GM23338 (cell line): Measurements from ENCODE around the gene CELSR1. TPM values are rescaled to one million over a fixed set of nuclear protein-coding genes. Genes with fewer than 3 reads are reported as not detected.

Source experiments
- ATAC-seq: fragments of 200-7000 bp; cut with Tn5 transposase; 3 replicates; pipeline ENCODE4 v1.9.1; 2020
- DNase-seq: peaks from one replicate; pipeline ENCODE4 v3.0.0-alpha.2; 2015; ENCODE audit warnings: low spot score
- H2AFZ ChIP-seq: fragments of 200-600 bp; sonication (generic); 2 replicates; pipeline ENCODE4 v1.8.0; 2016; ENCODE audit warnings: antibody characterized with exemption, mild to moderate bottlenecking, moderate library complexity
- H3F3A ChIP-seq: fragments of 200-600 bp; sonication (generic); replicated peaks from 2 replicates; pipeline ENCODE4 v1.8.0; 2017; ENCODE audit warnings: antibody characterized with exemption, mixed run types, low read depth
- H3K27ac ChIP-seq: fragments of 200-600 bp; sonication (generic); 2 replicates; pipeline ENCODE4 v1.6.1; 2016; ENCODE audit warnings: low read depth
- H3K27me3 ChIP-seq: fragments of 200-600 bp; sonication (generic); 2 replicates; pipeline ENCODE4 v1.8.0; 2016; ENCODE audit warnings: mild to moderate bottlenecking, mixed run types, moderate library complexity; ENCODE audit not compliant: insufficient read depth
- H3K36me3 ChIP-seq: fragments of 200-600 bp; sonication (generic); 2 replicates; pipeline ENCODE4 v1.8.0; 2016; ENCODE audit warnings: mild to moderate bottlenecking; ENCODE audit not compliant: insufficient read depth
- H3K4me1 ChIP-seq: fragments of 200-600 bp; sonication (generic); 2 replicates; pipeline ENCODE4 v1.8.0; 2016; ENCODE audit warnings: mild to moderate bottlenecking, moderate library complexity; ENCODE audit not compliant: insufficient read depth
- H3K4me2 ChIP-seq: fragments of 200-600 bp; sonication (generic); 2 replicates; pipeline ENCODE4 v1.7.1; 2017; ENCODE audit warnings: mixed run types
- H3K4me3 ChIP-seq: fragments of 200-600 bp; sonication (generic); 2 replicates; pipeline ENCODE4 v1.6.1; 2016; ENCODE audit warnings: mixed run types
- H3K79me2 ChIP-seq: fragments of 200-600 bp; sonication (generic); replicated peaks from 2 replicates; pipeline ENCODE4 v1.8.0; 2017; ENCODE audit warnings: mild to moderate bottlenecking; ENCODE audit not compliant: insufficient read depth
- H3K9me2 ChIP-seq: fragments of 200-600 bp; sonication (generic); 2 replicates; pipeline ENCODE4 v1.8.0; 2017; ENCODE audit not compliant: insufficient read depth
- H4K20me1 ChIP-seq: fragments of 200-600 bp; sonication (generic); replicated peaks from 2 replicates; pipeline ENCODE4 v1.8.0; 2017; ENCODE audit warnings: mild to moderate bottlenecking; ENCODE audit not compliant: insufficient read depth
- H3K27ac Mint-ChIP-seq: 2 replicates; pipeline ENCODE4 v1.8.0; 2020; ENCODE audit warnings: inconsistent platforms, mild to moderate bottlenecking, moderate library complexity, mixed read lengths
- H3K27me3 Mint-ChIP-seq: 3 replicates; pipeline ENCODE4 v1.8.0; 2022; ENCODE audit warnings: low read depth, mild to moderate bottlenecking, moderate library complexity, mixed read lengths, inconsistent platforms; ENCODE audit not compliant: insufficient read depth, poor library complexity
- H3K36me3 Mint-ChIP-seq: 3 replicates; pipeline ENCODE4 v1.8.0; 2021; ENCODE audit warnings: low read depth, mild to moderate bottlenecking, inconsistent platforms, moderate library complexity, mixed read lengths
- H3K4me1 Mint-ChIP-seq: 3 replicates; pipeline ENCODE4 v1.8.0; 2020; ENCODE audit warnings: mild to moderate bottlenecking, inconsistent platforms, mixed read lengths
- H3K4me3 Mint-ChIP-seq: 3 replicates; pipeline ENCODE4 v1.8.0; 2021; ENCODE audit warnings: moderate library complexity, mild to moderate bottlenecking, inconsistent platforms, mixed read lengths
- H3K9me3 Mint-ChIP-seq: 3 replicates; pipeline ENCODE4 v1.8.0; 2020; ENCODE audit warnings: moderate library complexity, mild to moderate bottlenecking, inconsistent platforms, mixed read lengths
- CREB1 ChIP-seq: fragments of 250-450 bp; sonication (Bioruptor Pico); IDR thresholded peaks from 2 replicates; pipeline ENCODE4 v1.5.0; 2020; ENCODE audit warnings: low read depth, mild to moderate bottlenecking, moderate library complexity
- ETS1 ChIP-seq: IDR thresholded peaks from 2 replicates; pipeline ENCODE4 v1.6.1; 2016; ENCODE audit warnings: antibody characterized with exemption
- EZH2phosphoT487 ChIP-seq: fragments of 200-600 bp; sonication (generic); IDR thresholded peaks from one replicate; pipeline ENCODE4 v1.8.1; 2018; ENCODE audit warnings: antibody characterized with exemption; ENCODE audit not compliant: unreplicated experiment
- NANOG ChIP-seq: IDR thresholded peaks from 2 replicates; pipeline ENCODE4 v1.6.1; 2016; ENCODE audit warnings: antibody characterized with exemption, borderline replicate concordance
- POLR2AphosphoS5 ChIP-seq: IDR thresholded peaks from 2 replicates; pipeline ENCODE4 v1.6.1; 2016; ENCODE audit warnings: antibody characterized with exemption, low read depth
- STAT1 ChIP-seq: IDR thresholded peaks from one replicate; pipeline ENCODE4 v1.6.1; 2016; ENCODE audit warnings: antibody characterized with exemption; ENCODE audit not compliant: unreplicated experiment
- ZNF114 ChIP-seq: fragments of 250-450 bp; sonication (Bioruptor Pico); IDR thresholded peaks from 2 replicates; pipeline ENCODE4 v1.5.0; 2020; ENCODE audit warnings: mild to moderate bottlenecking, moderate library complexity
- ZNF331 ChIP-seq: fragments of 250-450 bp; sonication (Bioruptor Pico); IDR thresholded peaks from 2 replicates; pipeline ENCODE4 v1.5.0; 2020; ENCODE audit warnings: low read depth, mild to moderate bottlenecking, moderate library complexity
- ZNF462 ChIP-seq: fragments of 250-450 bp; sonication (Bioruptor Pico); IDR thresholded peaks from 2 replicates; pipeline ENCODE4 v1.5.0; 2020; ENCODE audit warnings: mild to moderate bottlenecking, moderate library complexity
- polyA plus RNA-seq: library from polyadenylated mRNA; unstranded; fragments of >200 nt; fragmentation: Nextera tagmentation; extraction: Ambion mirVana; gene quantifications from 2 replicates; pipeline ENCODE4 v1.2.1, GENCODE V29; 2016
- total RNA-seq: library from RNA; depleted of rRNA; stranded (reverse); fragments of >200 nt; shearing (Covaris generic); gene quantifications from 2 replicates; pipeline ENCODE4 v1.2.3, GENCODE V29; 2014
- TF ChIP-seq, protein P1 (sequence below): IDR thresholded peaks from one replicate; pipeline ENCODE4 v1.6.1; 2018; ENCODE audit warnings: antibody characterized with exemption; ENCODE audit not compliant: unreplicated experiment

CELSR1 gene
- total and polyA plus RNA-seq, 2 experiments from 2014 or later = 4.8 to 20.4 TPM

DNA sequence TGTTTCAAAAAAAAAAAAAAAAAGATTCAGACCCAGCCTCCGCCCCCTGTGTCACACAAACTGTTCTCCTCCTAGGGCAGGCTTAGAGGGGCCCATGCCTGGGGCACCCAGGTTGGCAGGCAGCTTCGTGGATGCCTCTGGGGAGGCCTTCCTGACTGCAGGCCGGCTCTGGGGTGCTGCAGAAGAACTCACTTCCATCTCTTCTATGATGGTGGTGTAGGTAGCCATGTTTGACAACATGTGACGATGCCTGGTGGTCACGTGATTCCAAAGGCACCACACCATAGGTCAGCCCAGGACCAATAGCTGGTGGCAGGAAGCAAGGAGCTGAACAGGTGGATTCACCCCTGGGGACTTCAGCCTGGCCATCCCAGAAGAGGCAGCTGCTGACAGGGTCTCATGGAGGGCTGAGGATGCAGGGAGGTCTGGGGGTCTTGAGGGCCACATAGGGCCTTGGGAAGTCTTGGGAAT lies 24.1 kb upstream of the CELSR1 start (continued):
- TF ChIP-seq ETS1 (no peak), CREB1 (no peak), NANOG (no peak), EZH2phosphoT487 (no peak), ZNF462 (no peak)

- Mint-ChIP-seq H3K4me3 (peak overlapping the region; percentile 73; the same call in 2 of the 3 replicates), H3K27ac (no peak overlapping the region), H3K36me3 (peaks cover 3% of the 10 kb centered on the region; the same call in 1 of the 3 replicates), H3K4me1 (peaks cover 9% of the 10 kb centered on the region), H3K9me3 (peaks cover 9% of the 10 kb centered on the region), H3K27me3 (peaks cover 9% of the 10 kb centered on the region)
- ATAC-seq = no peak
- no peaks in the 10 kb centered on the region for H3K36me3 ChIP-seq
- H3K4me3 ChIP-seq = no peak overlapping the region
- no peak overlapping the region for H3K27ac ChIP-seq
- DNase-seq = no peak
- no peaks in the 10 kb centered on the region for H3K79me2 ChIP-seq
- H3K9me2 ChIP-seq = 0 out of 2 replicates have a peak, but pooled peaks cover 6% of the 10 kb centered on the region
- H3F3A ChIP-seq = no peaks in the 10 kb centered on the region
- peak overlapping the region; percentile 75 for H2AFZ ChIP-seq
- H3K4me1 ChIP-seq = no peaks in the 10 kb centered on the region
- no peaks in the 10 kb centered on the region for H4K20me1 ChIP-seq
- H3K27me3 ChIP-seq = no peaks in the 10 kb centered on the region
- no peak overlapping the region for H3K4me2 ChIP-seq
- TF ChIP-seq, protein P1, sequence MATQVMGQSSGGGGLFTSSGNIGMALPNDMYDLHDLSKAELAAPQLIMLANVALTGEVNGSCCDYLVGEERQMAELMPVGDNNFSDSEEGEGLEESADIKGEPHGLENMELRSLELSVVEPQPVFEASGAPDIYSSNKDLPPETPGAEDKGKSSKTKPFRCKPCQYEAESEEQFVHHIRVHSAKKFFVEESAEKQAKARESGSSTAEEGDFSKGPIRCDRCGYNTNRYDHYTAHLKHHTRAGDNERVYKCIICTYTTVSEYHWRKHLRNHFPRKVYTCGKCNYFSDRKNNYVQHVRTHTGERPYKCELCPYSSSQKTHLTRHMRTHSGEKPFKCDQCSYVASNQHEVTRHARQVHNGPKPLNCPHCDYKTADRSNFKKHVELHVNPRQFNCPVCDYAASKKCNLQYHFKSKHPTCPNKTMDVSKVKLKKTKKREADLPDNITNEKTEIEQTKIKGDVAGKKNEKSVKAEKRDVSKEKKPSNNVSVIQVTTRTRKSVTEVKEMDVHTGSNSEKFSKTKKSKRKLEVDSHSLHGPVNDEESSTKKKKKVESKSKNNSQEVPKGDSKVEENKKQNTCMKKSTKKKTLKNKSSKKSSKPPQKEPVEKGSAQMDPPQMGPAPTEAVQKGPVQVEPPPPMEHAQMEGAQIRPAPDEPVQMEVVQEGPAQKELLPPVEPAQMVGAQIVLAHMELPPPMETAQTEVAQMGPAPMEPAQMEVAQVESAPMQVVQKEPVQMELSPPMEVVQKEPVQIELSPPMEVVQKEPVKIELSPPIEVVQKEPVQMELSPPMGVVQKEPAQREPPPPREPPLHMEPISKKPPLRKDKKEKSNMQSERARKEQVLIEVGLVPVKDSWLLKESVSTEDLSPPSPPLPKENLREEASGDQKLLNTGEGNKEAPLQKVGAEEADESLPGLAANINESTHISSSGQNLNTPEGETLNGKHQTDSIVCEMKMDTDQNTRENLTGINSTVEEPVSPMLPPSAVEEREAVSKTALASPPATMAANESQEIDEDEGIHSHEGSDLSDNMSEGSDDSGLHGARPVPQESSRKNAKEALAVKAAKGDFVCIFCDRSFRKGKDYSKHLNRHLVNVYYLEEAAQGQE = no peak
- no peak for TF ChIP-seq ZNF331 (CRISPR knock-in tag)
- TF ChIP-seq STAT1 = no peak
- no peak for TF ChIP-seq ZNF114 (CRISPR knock-in tag)
- TF ChIP-seq CREB1 = no peak
- TF ChIP-seq POLR2AphosphoS5 = no peak
These were observed 23.4 kb upstream of the CELSR1 start for GRCh38 chr22:46560696-46561295.
